Measurements from ENCODE around the gene BMS1. TPM values are rescaled to one million over a fixed set of nuclear protein-coding genes. Genes with fewer than 3 reads are reported as not detected.

The BMS1 gene
- total and polyA plus RNA-seq, 2 donors (not counting 3 experiments of a cell fraction or from before 2014, with no cell fraction given): 2.8 to 23.4 TPM

DNA sequence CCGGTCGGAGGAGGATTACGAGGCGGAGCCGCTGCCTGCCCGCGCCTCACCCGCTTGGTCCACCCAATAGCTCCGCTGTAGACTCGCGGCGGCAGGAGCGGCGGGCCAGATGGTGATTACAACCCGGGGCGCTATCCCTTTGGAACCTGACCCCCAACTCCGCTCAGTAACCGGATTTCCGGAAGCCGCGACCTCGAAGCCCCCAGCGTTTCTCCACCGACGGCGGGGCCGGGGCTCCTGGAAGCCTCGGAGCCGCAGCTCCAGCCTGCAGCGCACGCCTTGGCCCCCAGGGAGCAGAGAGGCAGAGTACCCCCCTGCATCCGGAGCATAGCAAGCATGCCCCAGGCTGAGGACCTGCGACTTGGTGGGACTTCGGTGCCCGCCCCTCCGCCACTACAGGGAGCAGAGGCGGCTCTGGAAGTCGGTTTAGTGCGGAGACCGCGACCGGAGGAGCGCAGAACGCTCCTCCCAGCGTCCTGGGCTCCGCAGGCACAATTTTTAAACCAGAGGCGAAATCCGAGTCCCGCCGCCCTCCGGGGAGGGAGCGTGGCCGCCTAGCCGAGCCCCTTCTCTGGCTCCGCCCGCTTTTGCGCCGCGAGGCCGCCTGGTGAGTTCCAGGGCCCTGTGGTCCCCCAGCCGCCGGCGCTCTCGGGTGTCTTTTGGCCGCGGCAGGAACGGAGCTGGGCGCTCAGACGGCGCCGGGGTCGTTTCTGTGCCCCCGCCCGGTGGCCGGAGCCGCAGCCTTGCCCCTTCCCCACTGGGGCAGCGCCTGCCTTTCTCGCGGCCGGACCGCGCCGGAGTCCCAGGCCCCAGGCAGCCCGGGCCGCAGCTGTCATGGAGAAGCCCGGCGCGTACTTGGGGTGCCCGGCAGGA, 28.2 kb upstream of the BMS1 start:
- no peaks in the 10 kb centered on the region for H3K36me3 ChIP-seq (ENCODE audit: control insufficient read depth in 2 of 2, extremely low read depth in 1 of 2, insufficient read depth in 2 of 2, low read length in 2 of 2)
- POLR2A ChIA-PET: no interaction called here
- no TSS peak for BruUV-seq (replicated peaks)
- no peak overlapping the region for H3K27ac ChIP-seq (ENCODE audit: insufficient read depth, low read depth, low read length)
- FAIRE-seq (no peak), DNase-seq (ENCODE audit: low read depth, low spot score) (peak; percentile 13)
- no peaks in the 10 kb centered on the region for H3K9me3 ChIP-seq (replicated peaks; ENCODE audit: control insufficient read depth, insufficient read depth, low read length)
- H3K79me2 ChIP-seq (ENCODE audit: control insufficient read depth, insufficient read depth, low read length): no peaks in the 10 kb centered on the region
- dilution Hi-C loops (cut with MboI; ENCODE audit: extremely low pct_ligation_motif_present, low sequenced_read_pairs) (no loop called here), intact Hi-C loops (cut with micrococcal nuclease) (loop anchor here (1.0 kb wide), 1 partner anchor 116 kb away; the partner anchor contains the start of gene ZNF33B)
- H3K4me1 ChIP-seq (ENCODE audit: control insufficient read depth, extremely low read depth, insufficient read depth, low read length): peaks cover 10% of the 10 kb centered on the region
- peak overlapping the region in 2 of 3 experiments; percentile 5 to 36 for H3K4me3 ChIP-seq (replicated peaks in 1 of 3; ENCODE audit: insufficient read depth in 1 of 3, low read depth in 1 of 3, low read length in 3 of 3)
- no peaks in the 10 kb centered on the region for H4K20me1 ChIP-seq (replicated peaks; ENCODE audit: control insufficient read depth, extremely low read depth, insufficient read depth, low read length)
- peaks cover 22 to 35% of the 10 kb centered on the region in 2 experiments for H3K27me3 ChIP-seq (ENCODE audit: control insufficient read depth in 2 of 2, insufficient read depth in 2 of 2, low read length in 2 of 2)
- peak overlapping the region; percentile 28 for H3K4me2 ChIP-seq (ENCODE audit: insufficient read depth, low read length)
- peak overlapping the region; percentile 50 for H2AFZ ChIP-seq (ENCODE audit: low read depth, low read length)
- H3K9me1 ChIP-seq (replicated peaks; ENCODE audit: control insufficient read depth, extremely low read depth, insufficient read depth, low read length): no peaks in the 10 kb centered on the region
- no peak overlapping the region for H3K9ac ChIP-seq (replicated peaks; ENCODE audit: extremely low read depth, insufficient read depth, low read length)
- CTCF ChIA-PET: interaction anchor here (0.8 to 3.4 kb wide), 12 partner anchors 8 to 351 kb away, joined by 3 to 36 read pairs (median 6); partner anchors contain the start of gene BMS1
- TF ChIP-seq, protein P1, sequence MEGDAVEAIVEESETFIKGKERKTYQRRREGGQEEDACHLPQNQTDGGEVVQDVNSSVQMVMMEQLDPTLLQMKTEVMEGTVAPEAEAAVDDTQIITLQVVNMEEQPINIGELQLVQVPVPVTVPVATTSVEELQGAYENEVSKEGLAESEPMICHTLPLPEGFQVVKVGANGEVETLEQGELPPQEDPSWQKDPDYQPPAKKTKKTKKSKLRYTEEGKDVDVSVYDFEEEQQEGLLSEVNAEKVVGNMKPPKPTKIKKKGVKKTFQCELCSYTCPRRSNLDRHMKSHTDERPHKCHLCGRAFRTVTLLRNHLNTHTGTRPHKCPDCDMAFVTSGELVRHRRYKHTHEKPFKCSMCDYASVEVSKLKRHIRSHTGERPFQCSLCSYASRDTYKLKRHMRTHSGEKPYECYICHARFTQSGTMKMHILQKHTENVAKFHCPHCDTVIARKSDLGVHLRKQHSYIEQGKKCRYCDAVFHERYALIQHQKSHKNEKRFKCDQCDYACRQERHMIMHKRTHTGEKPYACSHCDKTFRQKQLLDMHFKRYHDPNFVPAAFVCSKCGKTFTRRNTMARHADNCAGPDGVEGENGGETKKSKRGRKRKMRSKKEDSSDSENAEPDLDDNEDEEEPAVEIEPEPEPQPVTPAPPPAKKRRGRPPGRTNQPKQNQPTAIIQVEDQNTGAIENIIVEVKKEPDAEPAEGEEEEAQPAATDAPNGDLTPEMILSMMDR (IDR thresholded peaks at IDR 0.05; ENCODE audit: extremely low read depth in 1 of 2, insufficient read depth in 1 of 2, low read depth in 1 of 2, low read length in 2 of 2): peak in 1 of 2 donors; percentile 4
- peak; percentile 88 for TF ChIP-seq EZH2 (IDR thresholded peaks at IDR 0.05; ENCODE audit: borderline replicate concordance, low read depth, low read length, severe bottlenecking)
- TF ChIP-seq POLR2A (IDR thresholded peaks at IDR 0.05; ENCODE audit: low read depth, low read length): no peak

DNA sequence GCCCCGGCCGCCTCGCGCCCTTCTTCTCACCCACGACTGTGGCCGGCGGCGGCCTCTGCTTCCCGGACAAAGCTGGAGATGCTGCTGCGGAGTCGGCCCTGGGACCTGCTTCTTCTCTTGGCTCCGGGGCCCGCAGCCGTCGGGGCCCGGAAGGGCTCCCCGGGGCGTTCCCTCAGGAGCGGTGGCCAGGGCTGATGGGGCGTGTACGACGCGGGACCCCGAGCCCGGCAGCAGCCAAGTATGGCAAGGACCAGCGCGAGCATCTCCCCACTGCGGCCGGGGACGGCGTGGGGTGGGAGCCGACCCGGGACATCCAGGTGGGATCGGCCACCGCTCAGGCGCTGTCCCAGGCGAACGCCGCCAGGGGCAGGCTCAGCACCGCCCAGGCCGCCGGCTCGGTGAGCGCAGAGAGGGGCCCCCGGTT, 27.6 kb upstream of the BMS1 start:
- no peaks in the 10 kb centered on the region for H4K20me1 ChIP-seq (replicated peaks; ENCODE audit: control insufficient read depth, extremely low read depth, insufficient read depth, low read length)
- H3K27ac ChIP-seq (ENCODE audit: insufficient read depth, low read depth, low read length): no peak overlapping the region
- DNase-seq (ENCODE audit: low read depth, low spot score) (no peak), FAIRE-seq (no peak)
- H3K9ac ChIP-seq (replicated peaks; ENCODE audit: extremely low read depth, insufficient read depth, low read length): no peak overlapping the region
- dilution Hi-C loops (cut with MboI; ENCODE audit: extremely low pct_ligation_motif_present, low sequenced_read_pairs) (no loop called here), intact Hi-C loops (cut with micrococcal nuclease) (no loop called here)
- peaks cover 10% of the 10 kb centered on the region for H3K4me1 ChIP-seq (ENCODE audit: control insufficient read depth, extremely low read depth, insufficient read depth, low read length)
- ChIA-PET CTCF (interaction anchor here (2.6 to 3.4 kb wide), 2 partner anchors 7 to 28 kb away, joined by 16 to 36 read pairs; partner anchors contain the start of gene BMS1), POLR2A (no interaction called here)
- TF ChIP-seq POLR2AphosphoS5 (IDR thresholded peaks at IDR 0.05; ENCODE audit: insufficient read depth, low read depth, low read length): no peak
- TF ChIP-seq, protein P1 (IDR thresholded peaks at IDR 0.05; ENCODE audit: extremely low read depth in 1 of 2, insufficient read depth in 1 of 2, low read depth in 1 of 2, low read length in 2 of 2): peak in 1 of 2 donors; percentile 21
- TF ChIP-seq EZH2 (IDR thresholded peaks at IDR 0.05; ENCODE audit: borderline replicate concordance, low read depth, low read length, severe bottlenecking): peak; percentile 50
- TF ChIP-seq MYC (IDR thresholded peaks at IDR 0.05; ENCODE audit: low read depth, low read length): no peak
- BruUV-seq (replicated peaks): no TSS peak
- H3K27me3 ChIP-seq (ENCODE audit: control insufficient read depth in 2 of 2, insufficient read depth in 2 of 2, low read length in 2 of 2): peaks cover 22 to 35% of the 10 kb centered on the region in 2 experiments
- H3K4me3 ChIP-seq (replicated peaks in 1 of 3; ENCODE audit: insufficient read depth in 1 of 3, low read depth in 1 of 3, low read length in 3 of 3): peak overlapping the region in 1 of 3 experiments; percentile 36
- H3K4me2 ChIP-seq (ENCODE audit: insufficient read depth, low read length): no peak overlapping the region
- H3K36me3 ChIP-seq (ENCODE audit: control insufficient read depth in 2 of 2, extremely low read depth in 1 of 2, insufficient read depth in 2 of 2, low read length in 2 of 2): no peaks in the 10 kb centered on the region
- no peaks in the 10 kb centered on the region for H3K79me2 ChIP-seq (ENCODE audit: control insufficient read depth, insufficient read depth, low read length)
- no peaks in the 10 kb centered on the region for H3K9me3 ChIP-seq (replicated peaks; ENCODE audit: control insufficient read depth, insufficient read depth, low read length)
- H2AFZ ChIP-seq (ENCODE audit: low read depth, low read length): no peak overlapping the region
- no peaks in the 10 kb centered on the region for H3K9me1 ChIP-seq (replicated peaks; ENCODE audit: control insufficient read depth, extremely low read depth, insufficient read depth, low read length)
